ENCODE measurements around the gene SETSIP.
"Not testable (repeated sequence)": the region's sequence is repeated elsewhere in the genome, so short reads cannot be mapped to it uniquely, and the experiment has no call there.

SETSIP gene

GRCh38 chr1:92045766-92046495 is 29.3 kb downstream of the SETSIP start:
- no peak for DNase-seq

GRCh38 chr1:92043621-92044020 is 31.6 kb downstream of the SETSIP start:
- DNase-seq, result no peak

- DNase-seq, result no peak
Observed at GRCh38 chr1:92040971-92041370, 34.2 kb downstream of the SETSIP start.

GRCh38 chr1:92038695-92039346 is 36.4 kb downstream of the SETSIP start:
- DNase-seq, result no peak

GRCh38 chr1:92037400-92037799 is 37.8 kb downstream of the SETSIP start:
- no peak for DNase-seq

- DNase-seq, result no peak
Observed at GRCh38 chr1:92031281-92032110, 43.7 kb downstream of the SETSIP start.

- no peak for DNase-seq
Observed at GRCh38 chr1:92030656-92031107, 44.5 kb downstream of the SETSIP start.

GRCh38 chr1:92029241-92029922 is 45.8 kb downstream of the SETSIP start:
- no peak for DNase-seq

- no peak for DNase-seq
Observed at GRCh38 chr1:92026806-92027205, 48.4 kb downstream of the SETSIP start.

- DNase-seq, result not testable (repeated sequence)
Observed at GRCh38 chr1:92026042-92026441, 49.2 kb downstream of the SETSIP start.

Data from inflammatory macrophage treated with lipopolysaccharide for 1 hour (primary cell).